HG03095 (cell line): ENCODE results near the gene SLC2A1.
"Not testable (repeated sequence)": the region's sequence is repeated elsewhere in the genome, so short reads cannot be mapped to it uniquely, and the experiment has no call there.

Experiments used
- ATAC-seq: cut with Tn5 transposase; IDR thresholded peaks from one replicate; pipeline ENCODE4 v1.9.1; 2021; ENCODE audit warnings: moderate library complexity; ENCODE audit not compliant: unreplicated experiment

Gene SLC2A1

GRCh38 chr1:42913426-42914091 is 45.1 kb downstream of the SLC2A1 start:
- ATAC-seq: no peak

- no peak for ATAC-seq
These were observed 47.7 kb downstream of the SLC2A1 start for GRCh38 chr1:42910985-42911384.

GRCh38 chr1:42908046-42908445 is 50.6 kb downstream of the SLC2A1 start:
- ATAC-seq: no peak

GRCh38 chr1:42904434-42904833 is 54.2 kb downstream of the SLC2A1 start:
- ATAC-seq: no peak

- not testable (repeated sequence) for ATAC-seq
These were observed 58.7 kb downstream of the SLC2A1 start for GRCh38 chr1:42899960-42900359.

- no peak for ATAC-seq
These were observed 67.1 kb downstream of the SLC2A1 start for GRCh38 chr1:42891465-42892138.

- no peak for ATAC-seq
These were observed 69.4 kb downstream of the SLC2A1 start for GRCh38 chr1:42889264-42889663.

- no peak for ATAC-seq
These were observed 70.5 kb downstream of the SLC2A1 start for GRCh38 chr1:42888013-42888633.

- ATAC-seq: no peak
These were observed 71.3 kb downstream of the SLC2A1 start for GRCh38 chr1:42887366-42887765.

- ATAC-seq: no peak
These were observed 71.9 kb downstream of the SLC2A1 start for GRCh38 chr1:42886800-42887199.

GRCh38 chr1:42886046-42886739 is 72.5 kb downstream of the SLC2A1 start:
- no peak for ATAC-seq

GRCh38 chr1:42880384-42880783 is 78.3 kb downstream of the SLC2A1 start:
- ATAC-seq: no peak

GRCh38 chr1:42877380-42877779 is 81.3 kb downstream of the SLC2A1 start:
- no peak for ATAC-seq

- ATAC-seq: no peak
These were observed 82.7 kb downstream of the SLC2A1 start for GRCh38 chr1:42876009-42876408.
